ENCODE results near the gene IL1A. TPM values are rescaled to one million over a fixed set of nuclear protein-coding genes. Genes with fewer than 3 reads are reported as not detected.

The IL1A gene
- total RNA-seq (2022; extraction: Qiagen RNA extraction; ENCODE audit: low read depth), result 0.05 to 0.47 TPM (median 0.11 TPM) in 5 replicates

GRCh38 chr2:112784199-112785189 lies at the start of gene IL1A:
TSS of gene IL1A (minus strand) at chr2:112784493. CDS start at chr2:112783770, 723 bp downstream.

GRCh38 chr2:112764071-112765044 lies 19.9 kb downstream of the IL1A start, which contains the start of gene CKAP2L:
TSS of gene CKAP2L (minus strand) at chr2:112764609. CDS start at chr2:112764598, 11 bp downstream.

Other genes with a start within 250 kb of the IL1A start
- 24.7 to 31.9 TPM (median 28.8 TPM) in 5 replicates for gene POLR1B, start 242.0 kb downstream of the IL1A start, total RNA-seq (2022; extraction: Qiagen RNA extraction; ENCODE audit: low read depth)
- gene CHCHD5, start 199.9 kb downstream of the IL1A start, total RNA-seq (2022; extraction: Qiagen RNA extraction; ENCODE audit: low read depth), result 57.0 to 86.0 TPM (median 59.5 TPM) in 5 replicates
- gene SLC20A1, start 138.6 kb downstream of the IL1A start, total RNA-seq (2022; extraction: Qiagen RNA extraction; ENCODE audit: low read depth), result 128 to 148 TPM (median 141 TPM) in 5 replicates
- gene NT5DC4, start 63.5 kb downstream of the IL1A start, total RNA-seq (2022; extraction: Qiagen RNA extraction; ENCODE audit: low read depth), result not detected in 5 replicates
- gene CKAP2L, start 19.9 kb downstream of the IL1A start, total RNA-seq (2022; extraction: Qiagen RNA extraction; ENCODE audit: low read depth), result 11.8 to 17.4 TPM (median 16.0 TPM) in 5 replicates
- gene IL1B, start 52.3 kb upstream of the IL1A start, total RNA-seq (2022; extraction: Qiagen RNA extraction; ENCODE audit: low read depth), result 0.17 to 0.49 TPM (median 0.28 TPM) in 5 replicates
- gene IL37, start 126.7 kb upstream of the IL1A start, total RNA-seq (2022; extraction: Qiagen RNA extraction; ENCODE audit: low read depth), result not detected in 5 replicates
- not detected in 5 replicates for gene IL36G, start 193.5 kb upstream of the IL1A start, total RNA-seq (2022; extraction: Qiagen RNA extraction; ENCODE audit: low read depth)
- gene IL36A, start 221.0 kb upstream of the IL1A start, total RNA-seq (2022; extraction: Qiagen RNA extraction; ENCODE audit: low read depth), result not detected in 5 replicates

Measured in A549 treated with DMSO at 1 μM for 4 hours (cell line).